Mesenchymal stem cell (in vitro differentiated cells and primary cell): Measurements from ENCODE around the gene EVX2.

Source experiments
- DNase-seq: peaks from one replicate; pipeline ENCODE4 v3.0.0-alpha.2; 2013
- H2AFZ ChIP-seq: one replicate; pipeline ENCODE4 v1.6.1; 2013; ENCODE audit warnings: low read depth, mild to moderate bottlenecking, control low read depth, inconsistent platforms, low read length, moderate library complexity
- H2AK5ac ChIP-seq: 2 replicates; pipeline ENCODE4 v1.6.1; 2013; ENCODE audit warnings: low read length, moderate library complexity, mild to moderate bottlenecking, inconsistent platforms; ENCODE audit not compliant: severe bottlenecking
- H2BK120ac ChIP-seq: one replicate; pipeline ENCODE4 v1.6.1; 2013; ENCODE audit warnings: low read depth, mild to moderate bottlenecking, inconsistent platforms, low read length, moderate library complexity
- H2BK12ac ChIP-seq, 2 experiments: one replicate each; pipeline ENCODE4 v1.6.1; 2013; ENCODE audit warnings: inconsistent platforms in 2 of 2, low read length in 2 of 2, mild to moderate bottlenecking in 2 of 2, moderate library complexity in 2 of 2, control low read depth in 1 of 2
- H2BK15ac ChIP-seq: one replicate; pipeline ENCODE4 v1.6.1; 2013; ENCODE audit warnings: mild to moderate bottlenecking, low read depth, inconsistent platforms; ENCODE audit not compliant: poor library complexity, severe bottlenecking
- H2BK5ac ChIP-seq: 2 replicates; pipeline ENCODE4 v1.6.1; 2013; ENCODE audit warnings: low read depth, mild to moderate bottlenecking, low read length, control low read depth, inconsistent platforms; ENCODE audit not compliant: poor library complexity, severe bottlenecking
- H3K14ac ChIP-seq, 2 experiments: one replicate each; pipeline ENCODE4 v1.6.1; 2013; ENCODE audit warnings: inconsistent platforms in 2 of 2, low read length in 2 of 2, control low read depth in 1 of 2, mild to moderate bottlenecking in 1 of 2, moderate library complexity in 1 of 2
- H3K18ac ChIP-seq, 2 experiments: one replicate each; pipeline ENCODE4 v1.6.1; 2013; ENCODE audit warnings: inconsistent platforms in 2 of 2, low read length in 2 of 2, control low read depth in 1 of 2, low read depth in 1 of 2, mild to moderate bottlenecking in 1 of 2
- H3K23ac ChIP-seq, 2 experiments: one replicate each; pipeline ENCODE4 v1.6.1; 2013; ENCODE audit warnings: inconsistent platforms in 2 of 2, low read length in 2 of 2, mild to moderate bottlenecking in 2 of 2, moderate library complexity in 2 of 2, control low read depth in 1 of 2
- H3K27ac ChIP-seq: 2 replicates; pipeline ENCODE4 v1.5.1; 2013; ENCODE audit warnings: mild to moderate bottlenecking, moderate library complexity, low read length, control low read depth, inconsistent platforms; ENCODE audit not compliant: poor library complexity, severe bottlenecking
- H3K27me3 ChIP-seq, 2 experiments: 2 replicates each; pipeline versions ENCODE4 v1.6.1 to v1.7.0; 2013; ENCODE audit warnings: low read length in 2 of 2, mild to moderate bottlenecking in 2 of 2, moderate library complexity in 2 of 2, control low read depth in 1 of 2, inconsistent platforms in 1 of 2; ENCODE audit not compliant: control insufficient read depth in 1 of 2, insufficient read depth in 1 of 2
- H3K36me3 ChIP-seq, 2 experiments: 2 replicates each; pipeline versions ENCODE4 v1.6.1 to v1.7.0; 2013; ENCODE audit warnings: low read length in 2 of 2, control low read depth in 1 of 2, inconsistent platforms in 1 of 2, low read depth in 1 of 2, mild to moderate bottlenecking in 1 of 2; ENCODE audit not compliant: insufficient read depth in 2 of 2, control insufficient read depth in 1 of 2
- H3K4ac ChIP-seq, 2 experiments: one replicate each; pipeline ENCODE4 v1.6.1; 2013; ENCODE audit warnings: inconsistent platforms in 2 of 2, low read length in 2 of 2, mild to moderate bottlenecking in 2 of 2, moderate library complexity in 2 of 2, control low read depth in 1 of 2, low read depth in 1 of 2
- H3K4me1 ChIP-seq: 2 replicates; pipeline ENCODE4 v1.6.1; 2013; ENCODE audit warnings: low read depth, low read length, control low read depth; ENCODE audit not compliant: control insufficient read depth, insufficient read depth
- H3K4me2 ChIP-seq: 2 replicates; pipeline ENCODE4 v1.6.1; 2013; ENCODE audit warnings: low read length, mild to moderate bottlenecking, inconsistent platforms; ENCODE audit not compliant: poor library complexity, severe bottlenecking
- H3K4me3 ChIP-seq, 2 experiments: 2 replicates each; pipeline versions ENCODE4 v1.5.1 to v1.7.0; 2013; ENCODE audit warnings: low read length in 2 of 2, mild to moderate bottlenecking in 2 of 2, control low read depth in 1 of 2, low read depth in 1 of 2; ENCODE audit not compliant: insufficient read depth in 1 of 2
- H3K79me1 ChIP-seq: replicated peaks from 2 replicates; pipeline ENCODE4 v1.6.1; 2013; ENCODE audit warnings: mild to moderate bottlenecking, control low read depth, low read length, inconsistent platforms; ENCODE audit not compliant: poor library complexity, severe bottlenecking
- H3K9ac ChIP-seq: 2 replicates; pipeline ENCODE4 v1.7.0; 2013; ENCODE audit warnings: mild to moderate bottlenecking, low read length, moderate library complexity
- H3K9me3 ChIP-seq: 2 replicates; pipeline ENCODE4 v1.7.0; 2013; ENCODE audit warnings: mild to moderate bottlenecking, low read length; ENCODE audit not compliant: control insufficient read depth
- H4K8ac ChIP-seq: one replicate; pipeline ENCODE4 v1.6.1; 2013; ENCODE audit warnings: inconsistent platforms, mild to moderate bottlenecking, low read length, moderate library complexity
- H4K91ac ChIP-seq: one replicate; pipeline ENCODE4 v1.6.1; 2013; ENCODE audit warnings: mild to moderate bottlenecking, low read length, inconsistent platforms
- WGBS: methylation state at CpG from one replicate; pipeline ENCODE4 v1.1.7; 2013; ENCODE audit warnings: mixed read lengths; 5-methylcytosine and 5-hydroxymethylcytosine counted together

The EVX2 gene

DNA sequence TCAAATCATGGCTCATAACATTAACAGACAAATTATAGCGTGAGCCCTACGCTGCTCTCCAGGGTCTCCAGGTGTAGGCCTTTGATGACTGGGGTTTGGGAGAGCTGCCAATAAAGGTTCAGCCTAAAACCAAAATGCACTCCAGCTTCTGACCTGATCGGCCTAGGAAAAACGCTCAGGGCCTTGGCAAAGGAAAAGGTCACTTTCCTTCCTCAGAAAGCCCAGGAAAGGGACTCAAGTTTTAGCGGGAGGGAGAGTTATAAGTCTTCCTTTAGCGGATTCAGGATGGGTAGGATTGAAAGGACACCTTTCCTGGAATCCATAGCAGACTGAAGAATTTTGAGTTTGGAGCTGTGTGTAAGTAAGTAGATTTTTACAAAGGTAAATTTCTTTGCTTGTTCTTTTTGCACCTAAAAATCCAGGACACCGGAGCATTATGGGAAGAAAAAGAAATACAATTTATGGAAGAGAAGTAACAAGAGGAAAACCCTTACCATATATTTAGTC, 8.8 kb downstream of the EVX2 start:
- Histone ChIP-seq H2BK120ac (no peak overlapping the region), H3K14ac (no peak overlapping the region)

DNA sequence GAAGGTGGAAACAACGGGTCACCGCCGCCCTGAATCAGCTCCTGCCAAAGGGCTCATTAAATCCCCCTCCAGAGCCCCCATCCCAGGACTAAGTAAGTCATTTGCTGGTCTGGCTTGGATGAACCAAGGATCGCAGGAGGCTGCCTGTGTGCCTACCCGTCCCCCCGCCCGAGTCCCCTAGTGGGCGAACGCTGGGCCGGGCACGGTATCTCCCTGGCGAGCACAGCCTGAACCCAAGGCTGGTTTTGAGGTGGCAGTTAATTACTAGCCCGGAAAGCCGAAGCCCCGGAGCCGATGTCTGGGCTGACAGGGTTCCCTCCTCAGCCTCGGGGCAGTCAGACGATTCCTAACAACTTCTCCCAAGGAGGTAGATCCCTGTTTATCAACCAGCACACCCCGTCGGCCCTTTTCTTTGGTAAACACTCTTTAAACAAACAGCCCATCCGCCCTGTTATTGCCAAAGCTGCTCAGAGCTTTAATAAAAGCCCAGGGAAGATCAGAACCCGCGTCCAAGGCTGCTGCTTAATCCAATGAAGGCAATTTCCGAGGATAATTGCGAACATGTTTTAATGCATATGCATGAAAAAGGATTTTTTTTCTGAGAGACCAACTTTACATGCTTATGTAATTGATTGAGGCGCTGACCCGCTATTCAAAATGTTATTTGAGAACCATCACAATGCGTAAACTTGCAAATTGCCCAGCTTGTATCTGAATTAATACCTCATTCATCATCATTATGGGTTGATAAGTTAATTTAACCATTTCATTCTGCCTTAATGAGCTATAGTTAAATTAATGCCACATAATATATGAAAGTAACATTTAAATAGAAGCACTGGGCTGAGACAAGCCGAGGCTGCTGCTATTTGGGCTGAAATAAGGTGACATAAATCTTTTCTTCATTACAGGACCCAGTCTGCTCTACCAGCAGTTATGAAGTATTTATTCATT, 10.5 kb downstream of the EVX2 start:
- Histone ChIP-seq H3K4ac (no peak overlapping the region), H2BK12ac (no peak overlapping the region), H3K4me1 (peaks cover 7% of the 10 kb centered on the region), H2BK120ac (no peak overlapping the region), H4K8ac (no peak overlapping the region), H3K27ac (no peak overlapping the region), H3K9me3 (peaks cover 4% of the 10 kb centered on the region), H3K14ac (no peak overlapping the region), H2BK5ac (no peak overlapping the region), H3K36me3 (no peaks in the 10 kb centered on the region), H3K9ac (no peak overlapping the region), H3K27me3 (peaks cover 91 to 99% of the 10 kb centered on the region in 2 experiments), H3K4me2 (no peak overlapping the region), H2BK15ac (no peak overlapping the region), H3K23ac (no peak overlapping the region), H3K79me1 (no peaks in the 10 kb centered on the region), H4K91ac (no peak overlapping the region), H2AFZ (no peak overlapping the region), H3K18ac (no peak overlapping the region), H3K4me3 (no peak overlapping the region), H2AK5ac (no peak overlapping the region)
- no peak for DNase-seq
- 8% methylated on average over 29 of the region's 29 CpGs for WGBS

More for the DNA sequence above, 8.8 kb downstream of the EVX2 start:
- Histone ChIP-seq H2BK15ac (no peak overlapping the region), H2BK12ac (no peak overlapping the region), H3K4me1 (peaks cover 10% of the 10 kb centered on the region), H3K27ac (no peak overlapping the region), H3K23ac (no peak overlapping the region), H4K8ac (no peak overlapping the region), H3K79me1 (no peaks in the 10 kb centered on the region), H3K27me3 (peaks cover 91 to 98% of the 10 kb centered on the region in 2 experiments), H4K91ac (no peak overlapping the region), H2AFZ (no peak overlapping the region), H3K4me2 (no peak overlapping the region), H3K36me3 (no peaks in the 10 kb centered on the region), H3K18ac (no peak overlapping the region), H2BK5ac (no peak overlapping the region), H2AK5ac (no peak overlapping the region), H3K9ac (no peak overlapping the region), H3K9me3 (peaks cover 4% of the 10 kb centered on the region), H3K4me3 (no peak overlapping the region), H3K4ac (no peak overlapping the region)
- WGBS, result 34% methylated on average over 6 of the region's 7 CpGs
- no peak for DNase-seq

- no peak overlapping the region for H2AFZ ChIP-seq
- H2BK5ac ChIP-seq, result no peak overlapping the region
- no peak for DNase-seq
- H2BK15ac ChIP-seq, result no peak overlapping the region
- H3K4me3 ChIP-seq, result no peak overlapping the region
- peaks cover 99 to 100% of the 10 kb centered on the region in 2 experiments for H3K27me3 ChIP-seq
- H3K23ac ChIP-seq, result no peak overlapping the region
- no peak overlapping the region for H3K4me2 ChIP-seq
- no peak overlapping the region for H3K18ac ChIP-seq
- no peak overlapping the region for H3K27ac ChIP-seq
- peaks cover 4% of the 10 kb centered on the region for H3K9me3 ChIP-seq
- H3K14ac ChIP-seq, result no peak overlapping the region
- H2AK5ac ChIP-seq, result no peak overlapping the region
- no peak overlapping the region for H2BK12ac ChIP-seq
- no peaks in the 10 kb centered on the region for H3K36me3 ChIP-seq
- whole genome bisulfite sequencing, result 30% methylated on average over 5 of the region's 5 CpGs
- H3K4ac ChIP-seq, result no peak overlapping the region
- no peak overlapping the region for H3K9ac ChIP-seq
- no peak overlapping the region for H4K8ac ChIP-seq
- no peak overlapping the region for H2BK120ac ChIP-seq
- H4K91ac ChIP-seq, result no peak overlapping the region
- peaks cover 12% of the 10 kb centered on the region for H3K4me1 ChIP-seq
- no peaks in the 10 kb centered on the region for H3K79me1 ChIP-seq
Measured at GRCh38 chr2:176072292-176072669, 11.5 kb downstream of the EVX2 start.
